Neural cell (in vitro differentiated cells): Measurements from ENCODE around the gene EFR3B. TPM values are rescaled to one million over a fixed set of nuclear protein-coding genes. Genes with fewer than 3 reads are reported as not detected.

Experiments used
- H2AFZ ChIP-seq: fragments of 200-600, 300-800 bp; sonication (generic), shearing (Covaris generic); 2 replicates; pipeline ENCODE4 v1.6.0; 2014; ENCODE audit warnings: low read depth, mild to moderate bottlenecking, antibody characterized with exemption, low read length, moderate library complexity
- H3F3A ChIP-seq: fragments of 200-600 bp; shearing (Covaris generic); 2 replicates; pipeline ENCODE4 v1.6.1; 2016; ENCODE audit warnings: mild to moderate bottlenecking, moderate library complexity, mixed read lengths, antibody characterized with exemption, low read length; ENCODE audit not compliant: insufficient read depth, poor library complexity, severe bottlenecking
- H3K27ac ChIP-seq: fragments of 200-600, 300-800 bp; sonication (generic), shearing (Covaris generic); 2 replicates; pipeline ENCODE4 v1.5.1; 2014; ENCODE audit warnings: mild to moderate bottlenecking, low read length, moderate library complexity
- H3K27me3 ChIP-seq: fragments of 300-800, 200-600 bp; sonication (generic), shearing (Covaris generic); 2 replicates; pipeline ENCODE4 v1.6.0; 2014; ENCODE audit warnings: mild to moderate bottlenecking, low read depth, low read length, moderate library complexity; ENCODE audit not compliant: insufficient read depth
- H3K36me3 ChIP-seq: fragments of 300-800, 200-600 bp; sonication (generic), shearing (Covaris generic); 2 replicates; pipeline ENCODE4 v1.5.1; 2014; ENCODE audit warnings: mild to moderate bottlenecking, antibody characterized with exemption, low read length, moderate library complexity; ENCODE audit not compliant: insufficient read depth
- H3K4me2 ChIP-seq: fragments of 300-800, 200-600 bp; sonication (generic), shearing (Covaris generic); 2 replicates; pipeline ENCODE4 v1.6.0; 2014; ENCODE audit warnings: mild to moderate bottlenecking, low read length
- H3K4me3 ChIP-seq: fragments of 300-800, 200-600 bp; sonication (generic), shearing (Covaris generic); 2 replicates; pipeline ENCODE4 v1.5.1; 2014; ENCODE audit warnings: mild to moderate bottlenecking, low read length, moderate library complexity
- H3K79me2 ChIP-seq: fragments of 200-600 bp; shearing (Covaris generic); replicated peaks from 2 replicates; pipeline ENCODE4 v1.6.0; 2014; ENCODE audit warnings: mild to moderate bottlenecking, low read length, moderate library complexity; ENCODE audit not compliant: insufficient read depth
- H3K9ac ChIP-seq: fragments of 300-800, 200-600 bp; sonication (generic), shearing (Covaris generic); 2 replicates; pipeline ENCODE4 v1.6.1; 2016; ENCODE audit warnings: mild to moderate bottlenecking, low read length, mixed read lengths
- H3K9me2 ChIP-seq: fragments of 200-600 bp; shearing (Covaris generic); 2 replicates; pipeline ENCODE4 v1.6.1; 2016; ENCODE audit warnings: mild to moderate bottlenecking, low read length, mixed read lengths; ENCODE audit not compliant: insufficient read depth
- H3K9me3 ChIP-seq: fragments of 200-600, 300-800 bp; sonication (generic), shearing (Covaris generic); 2 replicates; pipeline ENCODE4 v1.6.1; 2016; ENCODE audit warnings: mild to moderate bottlenecking, mixed run types, low read length, moderate library complexity, mixed read lengths
- H4K20me1 ChIP-seq: fragments of 200-600 bp; shearing (Covaris generic); 2 replicates; pipeline ENCODE4 v1.6.1; 2016; ENCODE audit warnings: mild to moderate bottlenecking, mixed run types; ENCODE audit not compliant: insufficient read depth
- EP300 ChIP-seq: fragments of 450-650 bp; conservative IDR thresholded peaks from 2 replicates; pipeline ENCODE4 v1.6.1; 2014; ENCODE audit warnings: antibody characterized with exemption, mild to moderate bottlenecking, moderate library complexity; ENCODE audit not compliant: poor library complexity, severe bottlenecking
- EZH2 ChIP-seq: fragments of 200-600, 300-800 bp; shearing (Covaris generic), sonication (generic); IDR thresholded peaks from 2 replicates; pipeline ENCODE4 v1.6.1; 2014; ENCODE audit warnings: antibody characterized with exemption, low read length, borderline replicate concordance, mild to moderate bottlenecking; ENCODE audit not compliant: insufficient read depth, poor library complexity, severe bottlenecking
- MXI1 ChIP-seq: fragments of 450-650 bp; conservative IDR thresholded peaks from 2 replicates; pipeline ENCODE4 v1.6.1; 2014; ENCODE audit warnings: antibody characterized with exemption, mild to moderate bottlenecking; ENCODE audit not compliant: poor library complexity, severe bottlenecking
- POLR2AphosphoS5 ChIP-seq: IDR thresholded peaks from 2 replicates; pipeline ENCODE4 v1.6.1; 2012
- RAD21 ChIP-seq: fragments of 450-650 bp; conservative IDR thresholded peaks from 2 replicates; pipeline ENCODE4 v1.6.1; 2014; ENCODE audit warnings: antibody characterized with exemption, mild to moderate bottlenecking, moderate library complexity
- SMC3 ChIP-seq: fragments of 450-650 bp; conservative IDR thresholded peaks from 2 replicates; pipeline ENCODE4 v1.6.1; 2014; ENCODE audit warnings: antibody characterized with exemption, mild to moderate bottlenecking, moderate library complexity; ENCODE audit not compliant: poor library complexity
- TAF1 ChIP-seq: IDR thresholded peaks from 2 replicates; pipeline ENCODE4 v1.6.1; 2012; ENCODE audit warnings: low read depth
- polyA plus RNA-seq: library from polyadenylated mRNA; depleted of rRNA; stranded (reverse); fragments of >200 nt; gene quantifications from 2 replicates; pipeline ENCODE4 v1.2.3, GENCODE V29; 2014
- TF ChIP-seq, protein P1 (sequence below): fragments of 450-650 bp; IDR thresholded peaks from 2 replicates; pipeline ENCODE4 v1.5.1; 2014; ENCODE audit warnings: antibody characterized with exemption, mild to moderate bottlenecking, moderate library complexity; ENCODE audit not compliant: poor library complexity, severe bottlenecking
- TF ChIP-seq, protein P2 (sequence below): IDR thresholded peaks from 2 replicates; pipeline ENCODE4 v1.6.1; 2012; ENCODE audit warnings: borderline replicate concordance

The EFR3B gene
- polyA plus RNA-seq, 1 donor from 2014 or later, result 29.3 TPM

DNA sequence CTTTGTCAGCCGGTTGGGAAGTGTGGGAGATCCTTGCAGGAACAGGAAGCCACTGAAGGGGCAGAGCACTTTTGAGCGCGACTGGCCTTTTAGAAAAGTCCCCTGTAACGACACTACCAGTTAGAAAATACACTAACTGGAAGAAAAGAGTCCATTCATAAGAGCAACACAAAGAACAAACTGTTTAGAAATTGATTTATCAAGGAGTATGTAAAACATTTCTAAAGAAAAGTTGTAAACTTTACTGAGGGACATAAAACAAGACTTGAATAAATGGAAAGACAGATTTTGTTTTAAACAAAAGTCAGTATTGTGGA lies 156.3 kb downstream of the EFR3B start:
- Histone ChIP-seq H3K9me2 (no peaks in the 10 kb centered on the region), H3K9ac (no peak overlapping the region), H4K20me1 (no peaks in the 10 kb centered on the region), H3K36me3 (no peaks in the 10 kb centered on the region), H3K4me3 (no peak overlapping the region), H3K27ac (no peak overlapping the region), H3F3A (no peaks in the 10 kb centered on the region), H3K27me3 (no peaks in the 10 kb centered on the region), H3K9me3 (no peaks in the 10 kb centered on the region), H3K4me2 (no peak overlapping the region), H3K79me2 (no peaks in the 10 kb centered on the region), H2AFZ (no peak overlapping the region)
- TF ChIP-seq EP300 (no peak), EZH2 (no peak), POLR2AphosphoS5 (no peak), MXI1 (no peak), TAF1 (no peak), SMC3 (no peak), RAD21 (no peak)
- TF ChIP-seq, protein P1, sequence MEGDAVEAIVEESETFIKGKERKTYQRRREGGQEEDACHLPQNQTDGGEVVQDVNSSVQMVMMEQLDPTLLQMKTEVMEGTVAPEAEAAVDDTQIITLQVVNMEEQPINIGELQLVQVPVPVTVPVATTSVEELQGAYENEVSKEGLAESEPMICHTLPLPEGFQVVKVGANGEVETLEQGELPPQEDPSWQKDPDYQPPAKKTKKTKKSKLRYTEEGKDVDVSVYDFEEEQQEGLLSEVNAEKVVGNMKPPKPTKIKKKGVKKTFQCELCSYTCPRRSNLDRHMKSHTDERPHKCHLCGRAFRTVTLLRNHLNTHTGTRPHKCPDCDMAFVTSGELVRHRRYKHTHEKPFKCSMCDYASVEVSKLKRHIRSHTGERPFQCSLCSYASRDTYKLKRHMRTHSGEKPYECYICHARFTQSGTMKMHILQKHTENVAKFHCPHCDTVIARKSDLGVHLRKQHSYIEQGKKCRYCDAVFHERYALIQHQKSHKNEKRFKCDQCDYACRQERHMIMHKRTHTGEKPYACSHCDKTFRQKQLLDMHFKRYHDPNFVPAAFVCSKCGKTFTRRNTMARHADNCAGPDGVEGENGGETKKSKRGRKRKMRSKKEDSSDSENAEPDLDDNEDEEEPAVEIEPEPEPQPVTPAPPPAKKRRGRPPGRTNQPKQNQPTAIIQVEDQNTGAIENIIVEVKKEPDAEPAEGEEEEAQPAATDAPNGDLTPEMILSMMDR, result no peak
- TF ChIP-seq, protein P2, sequence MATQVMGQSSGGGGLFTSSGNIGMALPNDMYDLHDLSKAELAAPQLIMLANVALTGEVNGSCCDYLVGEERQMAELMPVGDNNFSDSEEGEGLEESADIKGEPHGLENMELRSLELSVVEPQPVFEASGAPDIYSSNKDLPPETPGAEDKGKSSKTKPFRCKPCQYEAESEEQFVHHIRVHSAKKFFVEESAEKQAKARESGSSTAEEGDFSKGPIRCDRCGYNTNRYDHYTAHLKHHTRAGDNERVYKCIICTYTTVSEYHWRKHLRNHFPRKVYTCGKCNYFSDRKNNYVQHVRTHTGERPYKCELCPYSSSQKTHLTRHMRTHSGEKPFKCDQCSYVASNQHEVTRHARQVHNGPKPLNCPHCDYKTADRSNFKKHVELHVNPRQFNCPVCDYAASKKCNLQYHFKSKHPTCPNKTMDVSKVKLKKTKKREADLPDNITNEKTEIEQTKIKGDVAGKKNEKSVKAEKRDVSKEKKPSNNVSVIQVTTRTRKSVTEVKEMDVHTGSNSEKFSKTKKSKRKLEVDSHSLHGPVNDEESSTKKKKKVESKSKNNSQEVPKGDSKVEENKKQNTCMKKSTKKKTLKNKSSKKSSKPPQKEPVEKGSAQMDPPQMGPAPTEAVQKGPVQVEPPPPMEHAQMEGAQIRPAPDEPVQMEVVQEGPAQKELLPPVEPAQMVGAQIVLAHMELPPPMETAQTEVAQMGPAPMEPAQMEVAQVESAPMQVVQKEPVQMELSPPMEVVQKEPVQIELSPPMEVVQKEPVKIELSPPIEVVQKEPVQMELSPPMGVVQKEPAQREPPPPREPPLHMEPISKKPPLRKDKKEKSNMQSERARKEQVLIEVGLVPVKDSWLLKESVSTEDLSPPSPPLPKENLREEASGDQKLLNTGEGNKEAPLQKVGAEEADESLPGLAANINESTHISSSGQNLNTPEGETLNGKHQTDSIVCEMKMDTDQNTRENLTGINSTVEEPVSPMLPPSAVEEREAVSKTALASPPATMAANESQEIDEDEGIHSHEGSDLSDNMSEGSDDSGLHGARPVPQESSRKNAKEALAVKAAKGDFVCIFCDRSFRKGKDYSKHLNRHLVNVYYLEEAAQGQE, result no peak

DNA sequence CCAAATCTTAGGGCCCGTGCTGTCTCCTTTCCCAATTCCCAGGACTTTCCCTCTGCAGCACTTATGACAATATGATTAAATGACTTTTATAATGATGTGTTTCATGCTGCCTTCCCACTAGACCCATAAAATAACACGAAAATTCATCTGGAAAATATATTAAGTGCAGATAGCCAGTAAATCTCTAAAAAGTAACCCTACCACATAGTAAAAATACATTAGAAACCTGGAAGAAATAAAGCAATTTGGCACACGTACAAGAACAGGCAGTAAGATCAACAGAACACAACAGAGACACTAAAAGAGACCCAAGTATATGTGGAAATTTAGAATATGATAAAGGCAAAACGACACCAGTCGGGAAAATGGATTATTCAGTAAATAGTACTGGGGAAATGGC lies 156.7 kb downstream of the EFR3B start:
- Histone ChIP-seq H3K9me3 (no peaks in the 10 kb centered on the region), H3F3A (no peaks in the 10 kb centered on the region), H3K9me2 (no peaks in the 10 kb centered on the region), H3K9ac (no peak overlapping the region), H3K79me2 (no peaks in the 10 kb centered on the region), H2AFZ (no peak overlapping the region), H3K27ac (no peak overlapping the region), H3K4me3 (no peak overlapping the region), H3K36me3 (no peaks in the 10 kb centered on the region), H3K27me3 (no peaks in the 10 kb centered on the region), H3K4me2 (no peak overlapping the region), H4K20me1 (no peaks in the 10 kb centered on the region)
- TF ChIP-seq EZH2, result no peak
- TF ChIP-seq MXI1, result no peak
- TF ChIP-seq, protein P2, result no peak
- no peak for TF ChIP-seq SMC3
- TF ChIP-seq TAF1, result no peak
- TF ChIP-seq POLR2AphosphoS5, result no peak
- no peak for TF ChIP-seq EP300
- TF ChIP-seq RAD21, result no peak
- TF ChIP-seq, protein P1, result no peak
